AG10803 (cell line): ENCODE measurements around the gene RPA3.

Experiments
- DNase-seq: peaks from one replicate; pipeline ENCODE4 v3.0.0; 2010; ENCODE audit warnings: low read depth
- H3K4me3 ChIP-seq: 2 replicates; pipeline ENCODE4 v1.5.1; 2011; ENCODE audit warnings: mild to moderate bottlenecking, low read length, control low read depth
- CTCF ChIP-seq: conservative IDR thresholded peaks from 2 replicates; pipeline ENCODE4 v1.5.1; 2011; ENCODE audit warnings: mild to moderate bottlenecking, low read length, control low read depth, inconsistent platforms

The RPA3 gene

DNA sequence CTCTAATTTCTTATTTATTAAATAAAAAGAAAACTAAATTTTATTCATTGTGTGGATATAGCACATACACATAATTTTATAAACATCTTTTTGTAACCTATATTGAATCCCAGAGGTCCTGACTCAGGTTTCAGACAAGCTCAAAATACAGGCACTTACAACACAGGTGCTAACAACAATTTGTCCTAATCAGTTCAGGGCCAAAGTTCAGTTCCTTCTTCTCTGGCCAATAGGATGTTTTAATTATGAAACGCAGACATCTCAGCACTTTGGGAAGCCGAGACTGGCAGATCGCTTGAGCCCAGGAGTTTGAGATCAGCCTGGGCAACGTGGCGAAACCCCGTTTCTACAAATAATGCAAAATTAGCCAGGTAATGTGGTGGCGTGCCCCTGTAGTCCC, 15.0 kb downstream of the RPA3 start:
- no peak overlapping the region for H3K4me3 ChIP-seq
- TF ChIP-seq CTCF = no peak
- DNase-seq = no peak

GRCh38 chr7:7702826-7703225, 15.6 kb downstream of the RPA3 start:
- peak; percentile 77 for DNase-seq
- H3K4me3 ChIP-seq = no peak overlapping the region
- TF ChIP-seq CTCF = no peak

DNA sequence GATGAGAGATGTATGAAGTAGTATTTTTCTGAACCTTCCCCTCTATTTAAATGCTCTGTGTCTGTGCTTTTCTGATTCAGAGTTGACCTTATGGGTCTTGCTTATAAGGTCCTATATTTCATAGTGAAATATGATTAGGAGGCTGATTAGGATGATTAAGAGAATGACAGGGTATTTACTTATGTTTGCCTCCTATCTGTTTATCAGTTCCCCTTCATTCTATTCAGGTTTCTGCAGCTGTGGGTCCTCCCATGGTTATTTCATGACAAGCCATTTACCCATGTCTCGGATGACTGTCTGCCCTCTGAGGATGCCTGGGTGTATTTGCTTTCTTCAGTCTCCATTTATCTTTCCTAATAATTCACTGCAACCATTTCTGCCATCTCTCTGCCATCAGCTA, 16.9 kb downstream of the RPA3 start:
- no peak overlapping the region for H3K4me3 ChIP-seq
- TF ChIP-seq CTCF = no peak
- no peak for DNase-seq

GRCh38 chr7:7699970-7700369, 18.4 kb downstream of the RPA3 start:
- no peak for TF ChIP-seq CTCF
- no peak overlapping the region for H3K4me3 ChIP-seq
- DNase-seq = no peak

GRCh38 chr7:7699380-7699779, 19.0 kb downstream of the RPA3 start:
- no peak for TF ChIP-seq CTCF
- H3K4me3 ChIP-seq = no peak overlapping the region
- no peak for DNase-seq

- H3K4me3 ChIP-seq = no peak overlapping the region
- DNase-seq = no peak
- TF ChIP-seq CTCF = no peak
Observed at GRCh38 chr7:7698930-7699329, 19.5 kb downstream of the RPA3 start.

DNA sequence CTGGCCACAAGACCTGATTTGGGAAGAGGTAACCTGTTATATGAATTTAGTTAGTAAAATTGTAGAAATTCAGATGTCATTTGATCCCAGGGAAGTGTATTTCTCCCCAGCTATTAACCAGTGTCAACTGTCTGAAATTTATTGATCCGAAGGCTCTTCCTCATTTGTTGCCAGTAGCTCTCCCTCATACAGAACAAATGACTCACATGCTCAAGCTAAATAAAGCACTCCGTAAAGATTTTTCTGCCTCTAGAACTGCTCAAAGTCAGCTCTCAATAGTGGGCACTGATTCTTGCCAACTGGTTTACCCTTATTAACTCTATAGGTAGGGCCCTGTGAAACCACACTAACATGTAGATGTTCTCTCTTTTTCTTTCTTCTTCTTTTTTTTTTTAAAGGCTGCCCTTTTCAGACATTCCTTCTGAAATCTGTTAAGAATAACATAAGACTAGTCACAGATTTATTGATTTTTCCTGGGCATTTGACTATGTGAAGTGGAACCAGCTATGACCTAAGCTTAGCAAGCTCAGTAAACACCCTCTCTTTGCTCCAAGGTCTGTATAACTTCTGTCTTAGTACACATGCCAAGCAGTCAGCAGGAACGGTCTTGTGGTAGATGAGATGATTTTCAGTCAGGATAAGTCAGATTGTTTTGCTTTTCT, 21.8 kb downstream of the RPA3 start:
- DNase-seq = peak; percentile 63
- no peak for TF ChIP-seq CTCF
- H3K4me3 ChIP-seq = 0 out of 2 replicates have a peak overlapping the region, but pooled peaks have one; percentile 3
